Breast epithelium (tissue), 4 donors: ENCODE data around the gene PLIN3. TPM values are rescaled to one million over a fixed set of nuclear protein-coding genes. Genes with fewer than 3 reads are reported as not detected.

Source experiments
- DNase-seq, 2 donors: peaks; one replicate each; pipeline ENCODE4 v3.0.0-alpha.2; 2019; ENCODE audit warnings: low spot score in 2 of 2
- H3K27ac ChIP-seq, 2 donors: fragments of 200-600 bp; sonication (generic) in 1 of 2; one replicate each; pipeline ENCODE4 v1.5.1; 2016 to 2019; ENCODE audit warnings: mild to moderate bottlenecking in 1 of 2
- H3K27me3 ChIP-seq, 2 donors: fragments of 200-600 bp; sonication (generic) in 1 of 2; one replicate each; pipeline versions ENCODE4 v1.5.1 to v1.6.0; 2017 to 2019; ENCODE audit warnings: control low read depth in 1 of 2, mild to moderate bottlenecking in 1 of 2
- H3K36me3 ChIP-seq: fragments of 200-600 bp; one replicate; pipeline ENCODE4 v1.5.1; 2019
- H3K4me1 ChIP-seq, 2 donors: fragments of 200-600 bp; sonication (generic); one replicate each; pipeline ENCODE4 v1.5.1; 2016 to 2019; ENCODE audit warnings: control low read depth in 1 of 2
- H3K4me3 ChIP-seq, 3 donors: fragments of 200-600 bp; sonication (generic); 1 replicate in 2 of 3; 2 replicates in 1 of 3; pipeline ENCODE4 v1.5.1; 2016 to 2019; ENCODE audit warnings: mild to moderate bottlenecking in 3 of 3, moderate library complexity in 2 of 3
- H3K9me3 ChIP-seq, 2 donors: fragments of 200-600 bp; sonication (generic) in 1 of 2; one replicate each; pipeline ENCODE4 v1.5.1; 2016 to 2019; ENCODE audit warnings: control low read depth in 1 of 2
- CTCF ChIP-seq, 3 donors: fragments of 450-650 bp; IDR thresholded peaks; one replicate each; pipeline ENCODE4 v1.5.1; 2016 to 2017; ENCODE audit warnings: antibody characterized with exemption in 3 of 3, mild to moderate bottlenecking in 3 of 3, moderate library complexity in 3 of 3
- POLR2A ChIP-seq: fragments of 450-650 bp; IDR thresholded peaks from one replicate; pipeline ENCODE4 v1.6.1; 2016; ENCODE audit warnings: antibody characterized with exemption, mild to moderate bottlenecking, moderate library complexity
- POLR2AphosphoS5 ChIP-seq, 3 donors: sonication (generic); formaldehyde crosslinking; IDR thresholded peaks; one replicate each; pipeline ENCODE4 v1.6.1; 2017; ENCODE audit warnings: antibody characterized with exemption in 3 of 3
- intact Hi-C: fragments of 100-400 bp; cut with DNase I; formaldehyde crosslinking; loops from one replicate; pipeline ENCODE4 v1.15.1; 2023; ENCODE audit warnings: low total_unique reads
- total RNA-seq, 3 donors: library from RNA; depleted of rRNA; stranded (reverse); fragments of >200 nt; gene quantifications; one replicate each; pipeline ENCODE4 v1.1.0, GENCODE V29; 2016

The PLIN3 gene
- total RNA-seq, 3 donors from 2014 or later = 50.1 to 77.3 (median 53.8) TPM

GRCh38 chr19:4877753-4878490, 10.5 kb upstream of the PLIN3 start:
- DNase-seq = peak in 1 of 2 donors; percentile 86

GRCh38 chr19:4873930-4874329, 6.5 kb upstream of the PLIN3 start:
- Histone ChIP-seq H3K27ac (no peak overlapping the region), H3K27me3 (no peaks in the 10 kb centered on the region), H3K4me1 (no peaks in the 10 kb centered on the region), H3K9me3 (no peaks in the 10 kb centered on the region), H3K36me3 (no peaks in the 10 kb centered on the region), H3K4me3 (no peak overlapping the region)
- DNase-seq = no peak
- intact Hi-C loops = no loop called here
- no peak for TF ChIP-seq POLR2AphosphoS5 (IDR thresholded peaks at IDR 0.05)
- no peak for TF ChIP-seq CTCF (IDR thresholded peaks at IDR 0.05)
- TF ChIP-seq POLR2A = no peak

More at GRCh38 chr19:4877753-4878490, 10.5 kb upstream of the PLIN3 start:
- peak in 2 of 3 donors; percentile 10 to 18 for TF ChIP-seq POLR2AphosphoS5 (IDR thresholded peaks at IDR 0.05)
- no peak for TF ChIP-seq POLR2A
- TF ChIP-seq CTCF (IDR thresholded peaks at IDR 0.05) = no peak
- H3K36me3 ChIP-seq = no peaks in the 10 kb centered on the region
- no peaks in the 10 kb centered on the region for H3K9me3 ChIP-seq
- no peaks in the 10 kb centered on the region for H3K4me1 ChIP-seq
- H3K27ac ChIP-seq = peak overlapping the region; percentile 74 to 80
- H3K4me3 ChIP-seq = peak overlapping the region in 2 of 3 donors; percentile 8 to 28
- H3K27me3 ChIP-seq = no peaks in the 10 kb centered on the region
- intact Hi-C loops = loop anchor here (5.0 kb wide), 1 partner anchor 919 kb away; no protein-coding TSS in a partner anchor

GRCh38 chr19:4871711-4872110, 4.2 kb upstream of the PLIN3 start:
- intact Hi-C loops = no loop called here

GRCh38 chr19:4870025-4870700, 2.7 kb upstream of the PLIN3 start:
- intact Hi-C loops = no loop called here
- no peak overlapping the region for H3K4me3 ChIP-seq
- TF ChIP-seq POLR2AphosphoS5 (IDR thresholded peaks at IDR 0.05) = no peak
- TF ChIP-seq POLR2A = no peak
- no peak for TF ChIP-seq CTCF (IDR thresholded peaks at IDR 0.05)
- no peaks in the 10 kb centered on the region for H3K9me3 ChIP-seq
- no peak overlapping the region for H3K27ac ChIP-seq
- no peaks in the 10 kb centered on the region for H3K4me1 ChIP-seq
- no peaks in the 10 kb centered on the region for H3K36me3 ChIP-seq
- no peak for DNase-seq
- no peaks in the 10 kb centered on the region for H3K27me3 ChIP-seq

More at GRCh38 chr19:4871711-4872110, 4.2 kb upstream of the PLIN3 start:
- Histone ChIP-seq H3K4me3 (no peak overlapping the region), H3K4me1 (no peaks in the 10 kb centered on the region), H3K27ac (no peak overlapping the region), H3K9me3 (no peaks in the 10 kb centered on the region), H3K36me3 (no peaks in the 10 kb centered on the region), H3K27me3 (no peaks in the 10 kb centered on the region)
- no peak for DNase-seq
- TF ChIP-seq POLR2A (no peak), CTCF (IDR thresholded peaks at IDR 0.05) (no peak), POLR2AphosphoS5 (IDR thresholded peaks at IDR 0.05) (no peak)
